GM12878 (cell line): ENCODE results near the gene CDKL5.

ENCODE experiments used
- BCL11A ChIP-seq: IDR thresholded peaks from 2 replicates; pipeline ENCODE4 v1.6.1; 2011; ENCODE audit warnings: low read depth, low read length
- CTCF ChIP-seq, 3 experiments: IDR thresholded peaks in 2 of 3; conservative IDR thresholded peaks in 1 of 3; 2 replicates each; pipeline ENCODE4 v1.5.1; 2011; ENCODE audit warnings: low read depth in 3 of 3, low read length in 3 of 3, mild to moderate bottlenecking in 3 of 3, control low read depth in 2 of 3, moderate library complexity in 2 of 3, inconsistent platforms in 1 of 3, mixed read lengths in 1 of 3; ENCODE audit not compliant: control insufficient read depth in 2 of 3, insufficient read depth in 1 of 3; ENCODE audit errors: extremely low read depth in 1 of 3
- CUX1 ChIP-seq: IDR thresholded peaks from 2 replicates; pipeline ENCODE4 v1.6.1; 2012; ENCODE audit warnings: improper control_type of control experiment, low read depth, low read length; ENCODE audit not compliant: insufficient replicate concordance
- EP300 ChIP-seq, 2 experiments: fragments of 150-350 bp in 1 of 2; IDR thresholded peaks; 2 replicates each; pipeline ENCODE4 v1.6.1; 2011 to 2012; ENCODE audit warnings: low read depth in 2 of 2, low read length in 2 of 2, borderline replicate concordance in 1 of 2, improper control_type of control experiment in 1 of 2, inconsistent platforms in 1 of 2; ENCODE audit not compliant: control insufficient read depth in 1 of 2
- RELA ChIP-seq: fragments of 450-650 bp; IDR thresholded peaks from 2 replicates; pipeline ENCODE4 v1.8.0; 2014; ENCODE audit warnings: borderline replicate concordance; ENCODE audit not compliant: partially characterized antibody
- ZNF592 ChIP-seq: fragments of 450-650 bp; IDR thresholded peaks from 2 replicates; pipeline ENCODE4 v1.6.1; 2017; ENCODE audit warnings: mild to moderate bottlenecking, moderate library complexity
- TF ChIP-seq, protein P1 (sequence below): IDR thresholded peaks from 2 replicates; pipeline ENCODE4 v1.6.1; 2011; ENCODE audit warnings: mild to moderate bottlenecking, low read depth, low read length, moderate library complexity; ENCODE audit not compliant: insufficient replicate concordance
- TF ChIP-seq, protein P2 (sequence below): IDR thresholded peaks from 2 replicates; pipeline ENCODE4 v1.6.1; 2011; ENCODE audit warnings: low read depth, low read length, improper control_type of control experiment, borderline replicate concordance

GRCh38 chrX:18681996-18682395, 256.6 kb downstream of the CDKL5 start:
- TF ChIP-seq BCL11A (no peak), RELA (no peak), CTCF (IDR thresholded peaks at IDR 0.05 in 2 of 3, conservative IDR thresholded peaks at IDR 0.05 in 1 of 3; ENCODE audit: control insufficient read depth in 2 of 3, extremely low read depth in 1 of 3, insufficient read depth in 1 of 3, low read depth in 3 of 3, low read length in 3 of 3) (no peak), CUX1 (no peak), ZNF592 (no peak), EP300 (IDR thresholded peaks at IDR 0.05; ENCODE audit: borderline replicate concordance in 1 of 2, control insufficient read depth in 1 of 2, low read depth in 2 of 2, low read length in 2 of 2) (no peak)
- TF ChIP-seq, protein P1, sequence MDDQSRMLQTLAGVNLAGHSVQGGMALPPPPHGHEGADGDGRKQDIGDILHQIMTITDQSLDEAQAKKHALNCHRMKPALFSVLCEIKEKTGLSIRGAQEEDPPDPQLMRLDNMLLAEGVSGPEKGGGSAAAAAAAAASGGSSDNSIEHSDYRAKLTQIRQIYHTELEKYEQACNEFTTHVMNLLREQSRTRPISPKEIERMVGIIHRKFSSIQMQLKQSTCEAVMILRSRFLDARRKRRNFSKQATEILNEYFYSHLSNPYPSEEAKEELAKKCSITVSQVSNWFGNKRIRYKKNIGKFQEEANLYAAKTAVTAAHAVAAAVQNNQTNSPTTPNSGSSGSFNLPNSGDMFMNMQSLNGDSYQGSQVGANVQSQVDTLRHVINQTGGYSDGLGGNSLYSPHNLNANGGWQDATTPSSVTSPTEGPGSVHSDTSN, result no peak
- TF ChIP-seq, protein P2, sequence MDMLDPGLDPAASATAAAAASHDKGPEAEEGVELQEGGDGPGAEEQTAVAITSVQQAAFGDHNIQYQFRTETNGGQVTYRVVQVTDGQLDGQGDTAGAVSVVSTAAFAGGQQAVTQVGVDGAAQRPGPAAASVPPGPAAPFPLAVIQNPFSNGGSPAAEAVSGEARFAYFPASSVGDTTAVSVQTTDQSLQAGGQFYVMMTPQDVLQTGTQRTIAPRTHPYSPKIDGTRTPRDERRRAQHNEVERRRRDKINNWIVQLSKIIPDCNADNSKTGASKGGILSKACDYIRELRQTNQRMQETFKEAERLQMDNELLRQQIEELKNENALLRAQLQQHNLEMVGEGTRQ, result no peak
